HG03159 (cell line): ENCODE data around the gene CCDC85C.

ENCODE experiments used
- ATAC-seq: cut with Tn5 transposase; IDR thresholded peaks from one replicate; pipeline ENCODE4 v1.9.1; 2021; ENCODE audit warnings: mild to moderate bottlenecking, moderate library complexity; ENCODE audit not compliant: unreplicated experiment

CCDC85C gene

GRCh38 chr14:99515301-99516155, 88.5 kb downstream of the CCDC85C start:
- no peak for ATAC-seq

- ATAC-seq = no peak
Observed at GRCh38 chr14:99514552-99515300, 89.3 kb downstream of the CCDC85C start.

- ATAC-seq = no peak
Observed at GRCh38 chr14:99513946-99514551, 90.0 kb downstream of the CCDC85C start.

GRCh38 chr14:99513183-99513694, 90.8 kb downstream of the CCDC85C start:
- no peak for ATAC-seq

- no peak for ATAC-seq
Observed at GRCh38 chr14:99512571-99513182, 91.3 kb downstream of the CCDC85C start.

- no peak for ATAC-seq
Observed at GRCh38 chr14:99512110-99512449, 91.9 kb downstream of the CCDC85C start.

GRCh38 chr14:99511421-99512109, 92.4 kb downstream of the CCDC85C start:
- ATAC-seq = no peak

- ATAC-seq = no peak
Observed at GRCh38 chr14:99510556-99511139, 93.4 kb downstream of the CCDC85C start.

GRCh38 chr14:99509871-99510555, 94.0 kb downstream of the CCDC85C start:
- no peak for ATAC-seq

- ATAC-seq = no peak
Observed at GRCh38 chr14:99508896-99509629, 94.9 kb downstream of the CCDC85C start.

- ATAC-seq = no peak
Observed at GRCh38 chr14:99507860-99508640, 96.0 kb downstream of the CCDC85C start.

- ATAC-seq = no peak
Observed at GRCh38 chr14:99506276-99506675, 97.7 kb downstream of the CCDC85C start.

- no peak for ATAC-seq
Observed at GRCh38 chr14:99505089-99505488, 98.9 kb downstream of the CCDC85C start.

GRCh38 chr14:99503848-99504453, 100.1 kb downstream of the CCDC85C start:
- no peak for ATAC-seq

GRCh38 chr14:99502989-99503421, 101.0 kb downstream of the CCDC85C start:
- ATAC-seq = no peak

GRCh38 chr14:99497894-99498293, 106.1 kb downstream of the CCDC85C start:
- no peak for ATAC-seq

- no peak for ATAC-seq
Observed at GRCh38 chr14:99497341-99497740, 106.7 kb downstream of the CCDC85C start.

GRCh38 chr14:99484106-99484505, 119.9 kb downstream of the CCDC85C start:
- no peak for ATAC-seq
